ENCODE data around the gene SP140L. TPM values are rescaled to one million over a fixed set of nuclear protein-coding genes. Genes with fewer than 3 reads are reported as not detected.
A peak's percentile ranks its signal among the peaks of the same experiment; 100 is the strongest.

SP140L gene
- total RNA-seq, 1 experiment from 2014 or later, result 16.6 TPM

- H3K27me3 ChIP-seq (ENCODE audit: control insufficient read depth, insufficient read depth, low read length), result no peaks in the 10 kb centered on the region
- TF ChIP-seq, protein P1, sequence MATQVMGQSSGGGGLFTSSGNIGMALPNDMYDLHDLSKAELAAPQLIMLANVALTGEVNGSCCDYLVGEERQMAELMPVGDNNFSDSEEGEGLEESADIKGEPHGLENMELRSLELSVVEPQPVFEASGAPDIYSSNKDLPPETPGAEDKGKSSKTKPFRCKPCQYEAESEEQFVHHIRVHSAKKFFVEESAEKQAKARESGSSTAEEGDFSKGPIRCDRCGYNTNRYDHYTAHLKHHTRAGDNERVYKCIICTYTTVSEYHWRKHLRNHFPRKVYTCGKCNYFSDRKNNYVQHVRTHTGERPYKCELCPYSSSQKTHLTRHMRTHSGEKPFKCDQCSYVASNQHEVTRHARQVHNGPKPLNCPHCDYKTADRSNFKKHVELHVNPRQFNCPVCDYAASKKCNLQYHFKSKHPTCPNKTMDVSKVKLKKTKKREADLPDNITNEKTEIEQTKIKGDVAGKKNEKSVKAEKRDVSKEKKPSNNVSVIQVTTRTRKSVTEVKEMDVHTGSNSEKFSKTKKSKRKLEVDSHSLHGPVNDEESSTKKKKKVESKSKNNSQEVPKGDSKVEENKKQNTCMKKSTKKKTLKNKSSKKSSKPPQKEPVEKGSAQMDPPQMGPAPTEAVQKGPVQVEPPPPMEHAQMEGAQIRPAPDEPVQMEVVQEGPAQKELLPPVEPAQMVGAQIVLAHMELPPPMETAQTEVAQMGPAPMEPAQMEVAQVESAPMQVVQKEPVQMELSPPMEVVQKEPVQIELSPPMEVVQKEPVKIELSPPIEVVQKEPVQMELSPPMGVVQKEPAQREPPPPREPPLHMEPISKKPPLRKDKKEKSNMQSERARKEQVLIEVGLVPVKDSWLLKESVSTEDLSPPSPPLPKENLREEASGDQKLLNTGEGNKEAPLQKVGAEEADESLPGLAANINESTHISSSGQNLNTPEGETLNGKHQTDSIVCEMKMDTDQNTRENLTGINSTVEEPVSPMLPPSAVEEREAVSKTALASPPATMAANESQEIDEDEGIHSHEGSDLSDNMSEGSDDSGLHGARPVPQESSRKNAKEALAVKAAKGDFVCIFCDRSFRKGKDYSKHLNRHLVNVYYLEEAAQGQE (IDR thresholded peaks at IDR 0.05; ENCODE audit: insufficient read depth in 1 of 2, low read depth in 2 of 2, low read length in 1 of 2), result peak in 1 of 2 experiments; percentile 28; a peak in 1 of 4 replicates
- TF ChIP-seq CTCF (IDR thresholded peaks at IDR 0.05), result no peak
- no peak overlapping the region for H3K4me3 ChIP-seq (ENCODE audit: low read depth in 2 of 2, low read length in 2 of 2)
- POLR2A ChIA-PET, result no interaction called here
- H3K4me1 ChIP-seq (ENCODE audit: control insufficient read depth, insufficient read depth, low read length), result no peaks in the 10 kb centered on the region
- DNase-seq (ENCODE audit: low read depth, low spot score) (no peak), ATAC-seq (no peak)
- in situ Hi-C loops (cut with HindIII; ENCODE audit: low pct_unique_long_range_greater_than_20kb, low sequenced_read_pairs), result no loop called here
- intact Hi-C loops (cut with micrococcal nuclease; ENCODE audit: unreplicated experiment), result no loop called here
- no peaks in the 10 kb centered on the region for H3K36me3 ChIP-seq (ENCODE audit: control insufficient read depth, insufficient read depth, low read length)
- BruUV-seq (replicated peaks), result no TSS peak
- H3K27ac ChIP-seq (ENCODE audit: low read length), result no peak overlapping the region
- CTCF ChIA-PET, result no interaction called here
- no peaks in the 10 kb centered on the region for H3K9me3 ChIP-seq (ENCODE audit: control insufficient read depth, insufficient read depth, low read depth, low read length)
These were observed 56.5 kb downstream of the SP140L start for GRCh38 chr2:230383453-230383852.

DNA sequence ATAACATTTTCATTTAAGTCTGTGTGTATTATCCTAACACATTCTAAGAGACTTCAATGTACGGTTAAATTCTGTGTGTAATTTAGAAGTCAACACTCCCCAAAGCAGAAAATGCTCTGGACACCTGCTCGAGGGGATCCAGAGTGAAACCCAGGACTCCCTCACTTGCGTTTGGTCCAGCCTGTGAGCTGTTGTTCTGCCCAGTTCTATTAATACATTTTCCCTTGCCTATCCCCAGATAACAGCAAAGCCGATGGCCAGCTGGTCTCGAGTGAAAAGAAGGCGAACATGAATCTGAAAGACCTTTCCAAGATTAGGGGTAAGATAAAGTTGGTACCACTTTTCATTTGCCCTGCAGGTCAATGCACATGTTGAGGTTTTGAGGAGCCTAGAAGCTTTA lies 58.0 kb downstream of the SP140L start:
- DNase-seq (ENCODE audit: low read depth, low spot score) (no peak), ATAC-seq (no peak)
- H3K4me3 ChIP-seq (ENCODE audit: low read depth in 2 of 2, low read length in 2 of 2), result no peak overlapping the region
- intact Hi-C loops (cut with micrococcal nuclease; ENCODE audit: unreplicated experiment), result no loop called here
- no peak for TF ChIP-seq TCF7L2 (IDR thresholded peaks at IDR 0.05; ENCODE audit: low read depth, low read length)
- TF ChIP-seq POLR2AphosphoS5 (IDR thresholded peaks at IDR 0.05; ENCODE audit: low read depth, low read length), result no peak
- no peak for TF ChIP-seq CTCF (IDR thresholded peaks at IDR 0.05)
- no peak for TF ChIP-seq SIN3A (IDR thresholded peaks at IDR 0.05; ENCODE audit: borderline replicate concordance, insufficient read depth, low read depth, low read length)
- TF ChIP-seq, protein P1 (IDR thresholded peaks at IDR 0.05; ENCODE audit: insufficient read depth in 1 of 2, low read depth in 2 of 2, low read length in 1 of 2), result no peak
- no peak overlapping the region for H3K27ac ChIP-seq (ENCODE audit: low read length)
- no peaks in the 10 kb centered on the region for H3K36me3 ChIP-seq (ENCODE audit: control insufficient read depth, insufficient read depth, low read length)
- POLR2A ChIA-PET, result no interaction called here
- CTCF ChIA-PET, result no interaction called here
- H3K9me3 ChIP-seq (ENCODE audit: control insufficient read depth, insufficient read depth, low read depth, low read length), result no peaks in the 10 kb centered on the region
- BruUV-seq (replicated peaks), result no TSS peak
- H3K27me3 ChIP-seq (ENCODE audit: control insufficient read depth, insufficient read depth, low read length), result no peaks in the 10 kb centered on the region
- in situ Hi-C loops (cut with HindIII; ENCODE audit: low pct_unique_long_range_greater_than_20kb, low sequenced_read_pairs), result no loop called here
- no peaks in the 10 kb centered on the region for H3K4me1 ChIP-seq (ENCODE audit: control insufficient read depth, insufficient read depth, low read length)
